Liver (tissue), 9 donors: ENCODE measurements around the gene LGR5. TPM values are rescaled to one million over a fixed set of nuclear protein-coding genes. Genes with fewer than 3 reads are reported as not detected.
A peak's percentile ranks its signal among the peaks of the same experiment; 100 is the strongest.

Source experiments
- DNase-seq: peaks from one replicate; pipeline ENCODE4 v3.0.0-alpha.2; 2017; ENCODE audit warnings: low spot score
- H3K27ac ChIP-seq, 2 donors: one replicate each; pipeline ENCODE4 v1.7.0; 2013; ENCODE audit warnings: inconsistent platforms in 2 of 2, low read length in 2 of 2, control low read depth in 1 of 2, low read depth in 1 of 2, mild to moderate bottlenecking in 1 of 2
- H3K27me3 ChIP-seq, 4 donors: one replicate each; pipeline versions ENCODE4 v1.6.1 to v1.7.0; 2013; ENCODE audit warnings: low read length in 3 of 4, inconsistent platforms in 1 of 4, mild to moderate bottlenecking in 1 of 4, moderate library complexity in 1 of 4; ENCODE audit not compliant: control insufficient read depth in 4 of 4, insufficient read depth in 4 of 4
- H3K36me3 ChIP-seq, 4 donors: one replicate each; pipeline versions ENCODE4 v1.6.1 to v1.7.0; 2013; ENCODE audit warnings: low read length in 3 of 4, mild to moderate bottlenecking in 3 of 4, low read depth in 1 of 4, moderate library complexity in 1 of 4; ENCODE audit not compliant: control insufficient read depth in 4 of 4, insufficient read depth in 3 of 4
- H3K4me1 ChIP-seq, 4 donors: one replicate each; pipeline versions ENCODE4 v1.6.1 to v1.7.0; 2013; ENCODE audit warnings: low read length in 3 of 4, mild to moderate bottlenecking in 3 of 4, moderate library complexity in 1 of 4; ENCODE audit not compliant: control insufficient read depth in 4 of 4, insufficient read depth in 4 of 4
- H3K4me3 ChIP-seq, 3 donors: one replicate each; pipeline versions ENCODE4 v1.6.1 to v1.7.0; 2013; ENCODE audit warnings: low read length in 3 of 3, control low read depth in 1 of 3, low read depth in 1 of 3, mild to moderate bottlenecking in 1 of 3
- H3K9ac ChIP-seq, 2 donors: one replicate each; pipeline ENCODE4 v1.7.0; 2013; ENCODE audit warnings: low read length in 2 of 2, mild to moderate bottlenecking in 2 of 2, moderate library complexity in 2 of 2, control low read depth in 1 of 2, low read depth in 1 of 2
- H3K9me3 ChIP-seq, 4 donors: one replicate each; pipeline versions ENCODE4 v1.6.1 to v1.7.0; 2013; ENCODE audit warnings: low read length in 3 of 4; ENCODE audit not compliant: control insufficient read depth in 4 of 4
- ATF3 ChIP-seq: IDR thresholded peaks from 2 replicates; pipeline ENCODE4 v1.6.1; 2016; ENCODE audit warnings: antibody characterized with exemption
- CTCF ChIP-seq: fragments of 150-350 bp; IDR thresholded peaks from 2 replicates; pipeline ENCODE4 v1.5.1; 2017; ENCODE audit warnings: improper control_type of control experiment, low read depth, low read length; ENCODE audit not compliant: missing input control
- EGR1 ChIP-seq, 2 donors: IDR thresholded peaks; 2 replicates each; pipeline ENCODE4 v1.6.1; 2016 to 2018; ENCODE audit warnings: antibody characterized with exemption in 2 of 2, low read depth in 2 of 2
- FOXA1 ChIP-seq: IDR thresholded peaks from 2 replicates; pipeline ENCODE4 v1.6.1; 2016; ENCODE audit warnings: antibody characterized with exemption
- FOXA2 ChIP-seq: IDR thresholded peaks from 2 replicates; pipeline ENCODE4 v1.6.1; 2016; ENCODE audit warnings: antibody characterized with exemption
- GABPA ChIP-seq, 2 donors: IDR thresholded peaks in 1 of 2; conservative IDR thresholded peaks in 1 of 2; 2 replicates each; pipeline ENCODE4 v1.6.1; 2016; ENCODE audit warnings: antibody characterized with exemption in 2 of 2, mild to moderate bottlenecking in 1 of 2, moderate library complexity in 1 of 2
- HNF4A ChIP-seq, 2 donors: conservative IDR thresholded peaks; 2 replicates each; pipeline ENCODE4 v1.6.1; 2016; ENCODE audit warnings: antibody characterized with exemption in 2 of 2, mild to moderate bottlenecking in 2 of 2
- HNF4G ChIP-seq: IDR thresholded peaks from 2 replicates; pipeline ENCODE4 v1.6.1; 2016; ENCODE audit warnings: antibody characterized with exemption
- JUND ChIP-seq, 2 donors: IDR thresholded peaks; 2 replicates each; pipeline ENCODE4 v1.6.1; 2016; ENCODE audit warnings: antibody characterized with exemption in 2 of 2
- MAX ChIP-seq: IDR thresholded peaks from 2 replicates; pipeline ENCODE4 v1.6.1; 2016; ENCODE audit warnings: antibody characterized with exemption
- NR2F2 ChIP-seq: IDR thresholded peaks from 2 replicates; pipeline ENCODE4 v1.6.1; 2016; ENCODE audit warnings: antibody characterized with exemption
- RAD21 ChIP-seq, 2 donors: IDR thresholded peaks; 2 replicates each; pipeline ENCODE4 v1.6.1; 2016; ENCODE audit warnings: antibody characterized with exemption in 2 of 2, mild to moderate bottlenecking in 2 of 2
- REST ChIP-seq: IDR thresholded peaks from 2 replicates; pipeline ENCODE4 v1.6.1; 2016; ENCODE audit warnings: antibody characterized with exemption, mild to moderate bottlenecking
- RXRA ChIP-seq, 2 donors: IDR thresholded peaks; 2 replicates each; pipeline ENCODE4 v1.6.1; 2017 to 2018; ENCODE audit warnings: antibody characterized with exemption in 2 of 2, mild to moderate bottlenecking in 1 of 2
- YY1 ChIP-seq: IDR thresholded peaks from 2 replicates; pipeline ENCODE4 v1.6.1; 2016; ENCODE audit warnings: antibody characterized with exemption, mild to moderate bottlenecking
- WGBS: extraction: QIAGEN DNeasy Blood & Tissue Kit; methylation state at CpG from one replicate; pipeline ENCODE4 v1.1.7; 2013; 5-methylcytosine and 5-hydroxymethylcytosine counted together
- polyA plus RNA-seq, 2 donors: library from polyadenylated mRNA; stranded (reverse) in 1 of 2; unstranded in 1 of 2; fragments of 200-250 nt in 1 of 2; fragments of >200 nt in 1 of 2; fragmentation: Nextera tagmentation in 1 of 2; extraction: Ambion mirVana in 1 of 2; gene quantifications; one replicate each; pipeline versions ENCODE4 v1.2.1 to v1.2.3, GENCODE V29; 2013 to 2015
- total RNA-seq, 2 donors: library from RNA; depleted of rRNA; stranded (reverse); fragments of >200 nt; gene quantifications; one replicate each; pipeline ENCODE4 v1.2.3, GENCODE V29; 2014
- donor health status: healthy.
- donor health status: healthy.
- donor health status: healthy.
- donor health status: healthy.
- donor health status: healthy.

The LGR5 gene
- total RNA-seq (under 1 TPM; 0.67 to 0.98 TPM), polyA plus RNA-seq (under 1 TPM; 0.17 to 0.99 TPM)

GRCh38 chr12:71439613-71440344, at the start of gene LGR5:
TSS of gene LGR5 (plus strand) at chr12:71439798. CDS start at chr12:71440081, 283 bp downstream.
- H3K9me3 ChIP-seq, result peaks cover 5 to 16% (median 6%) of the 10 kb centered on the region in 4 donors
- no peak within 1 kb of the TSS for H3K27ac ChIP-seq
- DNase-seq, result peak; percentile 36
- H3K36me3 ChIP-seq, result no peaks in the 10 kb centered on the region
- 1% methylated on average over 65 of the region's 65 CpGs for WGBS
- peaks cover 0 to 9% (median 4%) of the 10 kb centered on the region in 4 donors for H3K27me3 ChIP-seq
- H3K4me1 ChIP-seq, result peaks cover 6 to 28% (median 26%) of the 10 kb centered on the region in 4 donors
- no peak within 1 kb of the TSS for H3K9ac ChIP-seq
- peak within 1 kb of the TSS in 2 of 3 donors; percentile 53 to 57 for H3K4me3 ChIP-seq
- TF ChIP-seq NR2F2 (no peak), CTCF (no peak), EGR1 (IDR thresholded peaks at IDR 0.05; ENCODE audit: low read depth in 2 of 2) (no peak), ATF3 (no peak)

GRCh38 chr12:71392521-71393145, 47.0 kb upstream of the LGR5 start:
- 32% methylated on average over 10 of the region's 10 CpGs for WGBS
- TF ChIP-seq REST, result no peak
- TF ChIP-seq RAD21 (IDR thresholded peaks at IDR 0.05), result peak; percentile 87 to 91
- TF ChIP-seq JUND (IDR thresholded peaks at IDR 0.05), result no peak
- peak; percentile 83 for TF ChIP-seq CTCF
- no peak for TF ChIP-seq FOXA2
- TF ChIP-seq RXRA (IDR thresholded peaks at IDR 0.05), result no peak
- TF ChIP-seq ATF3, result no peak
- TF ChIP-seq HNF4A (conservative IDR thresholded peaks at IDR 0.05), result no peak
- TF ChIP-seq GABPA (IDR thresholded peaks at IDR 0.05 in 1 of 2, conservative IDR thresholded peaks at IDR 0.05 in 1 of 2), result no peak
- TF ChIP-seq HNF4G, result no peak
- TF ChIP-seq YY1, result no peak
- TF ChIP-seq MAX, result no peak
- TF ChIP-seq FOXA1, result no peak
- TF ChIP-seq NR2F2, result no peak
- DNase-seq, result no peak

More at GRCh38 chr12:71392521-71393145, 47.0 kb upstream of the LGR5 start:
- Histone ChIP-seq H3K27ac (no peak overlapping the region), H3K4me1 (peaks cover 0 to 2% (median 0%) of the 10 kb centered on the region in 4 donors), H3K36me3 (no peaks in the 10 kb centered on the region), H3K4me3 (no peak overlapping the region), H3K27me3 (no peaks in the 10 kb centered on the region), H3K9me3 (no peaks in the 10 kb centered on the region), H3K9ac (no peak overlapping the region)
